Ishikawa (cell line): ENCODE results near the gene IL22RA2.

Experiments
- EP300 ChIP-seq: IDR thresholded peaks from 2 replicates; pipeline ENCODE4 v1.6.1; 2012; ENCODE audit warnings: borderline replicate concordance
- MAX ChIP-seq: IDR thresholded peaks from 2 replicates; pipeline ENCODE4 v1.6.1; 2012
- REST ChIP-seq: IDR thresholded peaks from 2 replicates; pipeline ENCODE4 v1.6.1; 2012; ENCODE audit warnings: low read depth, mild to moderate bottlenecking
- TCF12 ChIP-seq: IDR thresholded peaks from 2 replicates; pipeline ENCODE4 v1.6.1; 2012; ENCODE audit warnings: low read depth
- TEAD4 ChIP-seq: IDR thresholded peaks from 2 replicates; pipeline ENCODE4 v1.6.1; 2012

GRCh38 chr6:137191670-137192069, 18.2 kb upstream of the IL22RA2 start:
- TF ChIP-seq TEAD4 (no peak), EP300 (no peak), MAX (no peak), REST (no peak), TCF12 (no peak)
